GM12878 (cell line): ENCODE measurements around the gene ABHD8. TPM values are rescaled to one million over a fixed set of nuclear protein-coding genes. Genes with fewer than 3 reads are reported as not detected.

Experiments
- CBX3 ChIP-seq: fragments of 200-600 bp; sonication (generic); IDR thresholded peaks from 2 replicates; pipeline ENCODE4 v1.6.1; 2016; ENCODE audit warnings: low read depth, borderline replicate concordance
- E4F1 ChIP-seq: fragments of 450-650 bp; IDR thresholded peaks from 2 replicates; pipeline ENCODE4 v1.6.1; 2018; ENCODE audit warnings: borderline replicate concordance, mild to moderate bottlenecking; ENCODE audit not compliant: partially characterized antibody
- GATAD2B ChIP-seq: fragments of 450-650 bp; conservative IDR thresholded peaks from 2 replicates; pipeline ENCODE4 v1.6.1; 2017; ENCODE audit warnings: low read depth, mild to moderate bottlenecking, moderate library complexity
- NFIC ChIP-seq: IDR thresholded peaks from 2 replicates; pipeline ENCODE4 v1.6.1; 2012; ENCODE audit warnings: low read depth, mild to moderate bottlenecking, inconsistent platforms, low read length, moderate library complexity
- YY1 ChIP-seq: IDR thresholded peaks from 2 replicates; pipeline ENCODE4 v1.6.1; 2011; ENCODE audit warnings: low read depth, mild to moderate bottlenecking, low read length
- polyA plus RNA-seq, 11 experiments: library from polyadenylated mRNA; depleted of rRNA in 4 of 11; unstranded in 6 of 11; stranded (reverse) in 5 of 11; fragments of >200 nt; fragmentation: Nextera tagmentation in 4 of 11; fragmentation: Illumina TruSeq in 1 of 11; extraction: Ambion mirVana in 4 of 11; extraction: Trizol in 1 of 11; gene quantifications; 1 replicate in 1 of 11; 2 replicates in 10 of 11; pipeline versions ENCODE4 v1.2.1 to v1.2.3, GENCODE V29; 2011 to 2016; ENCODE audit warnings: inconsistent platforms in 2 of 11, missing spikeins in 2 of 11, low read depth in 1 of 11
- total RNA-seq, 4 experiments: library from RNA; depleted of rRNA in 3 of 4; stranded (reverse); fragments of >200 nt in 3 of 4; fragmentation: Illumina TruSeq in 1 of 4; extraction: Trizol in 1 of 4; gene quantifications; 2 replicates each; pipeline versions ENCODE4 v1.2.1 to v1.2.3, GENCODE V29; 2013 to 2021

Gene ABHD8
- total and polyA plus RNA-seq, 10 of the 15 experiments (the other 5 are each of a cell fraction or from before 2014, with no cell fraction given): 0.03 to 12.5 (median 6.0) TPM

- TF ChIP-seq YY1 (peak; percentile 21; the same call in 1 of the 2 replicates), CBX3 (no peak), E4F1 (peak; percentile 62), GATAD2B (peak; percentile 94), NFIC (no peak)
Measured at GRCh38 chr19:17334414-17335409, 31.5 kb upstream of the ABHD8 start, which contains the start of gene ANO8 (continued).
